Prostate gland (tissue), 2 donors: ENCODE data around the gene CHN1.

ENCODE experiments used
- POLR2A ChIP-seq: fragments of 450-650 bp; IDR thresholded peaks from one replicate; pipeline ENCODE4 v1.6.1; 2016; ENCODE audit warnings: antibody characterized with exemption, mild to moderate bottlenecking
- POLR2AphosphoS5 ChIP-seq: sonication (generic); formaldehyde crosslinking; IDR thresholded peaks from one replicate; pipeline ENCODE4 v1.6.1; 2017; ENCODE audit warnings: antibody characterized with exemption
- TF ChIP-seq, protein P1 (sequence below), 4 experiments: fragments of 200-600 bp in 2 of 4; fragments of 450-650 bp in 2 of 4; sonication (generic) in 2 of 4; IDR thresholded peaks; 1 replicate in 3 of 4; 2 replicates in 1 of 4; pipeline ENCODE4 v1.5.1; 2016 to 2019; ENCODE audit warnings: antibody characterized with exemption in 4 of 4, mild to moderate bottlenecking in 2 of 4, moderate library complexity in 2 of 4

DNA sequence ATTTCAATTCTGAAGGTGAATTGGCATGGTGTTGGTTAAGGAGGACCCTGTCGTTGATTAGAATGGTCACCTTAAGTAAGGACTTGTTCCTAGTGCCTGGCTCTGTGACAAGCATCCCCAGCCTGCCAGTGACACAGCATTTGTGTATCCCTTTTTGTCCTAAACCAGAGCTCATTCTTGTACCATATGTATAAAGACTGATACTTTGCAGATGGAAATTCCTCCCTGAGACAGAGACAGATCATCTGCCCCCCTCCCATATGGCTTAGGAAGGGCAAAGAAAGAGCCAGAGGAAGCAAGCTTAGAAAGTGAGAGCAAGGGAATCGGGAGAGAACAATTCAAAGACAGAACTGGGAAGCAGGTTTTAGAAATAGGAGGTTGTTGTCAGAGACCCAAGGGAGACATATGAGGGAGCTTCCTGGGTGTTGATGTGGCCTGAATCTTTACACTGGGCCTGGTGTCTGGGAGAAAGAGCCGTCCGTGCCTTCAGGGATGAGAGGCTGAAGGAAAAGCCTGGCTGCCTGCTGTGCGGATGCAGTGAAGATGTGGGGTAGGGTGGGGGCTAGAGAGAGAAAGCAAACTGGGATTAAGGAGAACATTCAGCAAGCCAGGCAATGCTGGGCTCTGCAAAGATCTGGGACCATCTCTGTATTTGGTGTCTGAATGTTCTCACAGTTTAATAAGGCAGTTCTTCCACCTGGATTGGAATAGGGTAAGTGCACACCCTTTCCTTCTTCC is 227.7 kb downstream of the CHN1 start:
- TF ChIP-seq, protein P1, sequence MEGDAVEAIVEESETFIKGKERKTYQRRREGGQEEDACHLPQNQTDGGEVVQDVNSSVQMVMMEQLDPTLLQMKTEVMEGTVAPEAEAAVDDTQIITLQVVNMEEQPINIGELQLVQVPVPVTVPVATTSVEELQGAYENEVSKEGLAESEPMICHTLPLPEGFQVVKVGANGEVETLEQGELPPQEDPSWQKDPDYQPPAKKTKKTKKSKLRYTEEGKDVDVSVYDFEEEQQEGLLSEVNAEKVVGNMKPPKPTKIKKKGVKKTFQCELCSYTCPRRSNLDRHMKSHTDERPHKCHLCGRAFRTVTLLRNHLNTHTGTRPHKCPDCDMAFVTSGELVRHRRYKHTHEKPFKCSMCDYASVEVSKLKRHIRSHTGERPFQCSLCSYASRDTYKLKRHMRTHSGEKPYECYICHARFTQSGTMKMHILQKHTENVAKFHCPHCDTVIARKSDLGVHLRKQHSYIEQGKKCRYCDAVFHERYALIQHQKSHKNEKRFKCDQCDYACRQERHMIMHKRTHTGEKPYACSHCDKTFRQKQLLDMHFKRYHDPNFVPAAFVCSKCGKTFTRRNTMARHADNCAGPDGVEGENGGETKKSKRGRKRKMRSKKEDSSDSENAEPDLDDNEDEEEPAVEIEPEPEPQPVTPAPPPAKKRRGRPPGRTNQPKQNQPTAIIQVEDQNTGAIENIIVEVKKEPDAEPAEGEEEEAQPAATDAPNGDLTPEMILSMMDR (IDR thresholded peaks at IDR 0.05): no peak
- TF ChIP-seq POLR2A: no peak
- TF ChIP-seq POLR2AphosphoS5: no peak
